Upper lobe of left lung (tissue), 4 donors: ENCODE data around the gene CMYA5.

Experiments used
- POLR2AphosphoS5 ChIP-seq, 2 donors: sonication (generic); formaldehyde crosslinking; IDR thresholded peaks; one replicate each; pipeline ENCODE4 v1.5.1; 2017; ENCODE audit warnings: antibody characterized with exemption in 2 of 2
- TF ChIP-seq, protein P1 (sequence below), 6 experiments: fragments of 450-650 bp in 4 of 6; fragments of 200-600 bp in 2 of 6; sonication (generic) in 2 of 6; IDR thresholded peaks; one replicate each; pipeline ENCODE4 v1.5.1; 2016 to 2019; ENCODE audit warnings: antibody characterized with exemption in 6 of 6

DNA sequence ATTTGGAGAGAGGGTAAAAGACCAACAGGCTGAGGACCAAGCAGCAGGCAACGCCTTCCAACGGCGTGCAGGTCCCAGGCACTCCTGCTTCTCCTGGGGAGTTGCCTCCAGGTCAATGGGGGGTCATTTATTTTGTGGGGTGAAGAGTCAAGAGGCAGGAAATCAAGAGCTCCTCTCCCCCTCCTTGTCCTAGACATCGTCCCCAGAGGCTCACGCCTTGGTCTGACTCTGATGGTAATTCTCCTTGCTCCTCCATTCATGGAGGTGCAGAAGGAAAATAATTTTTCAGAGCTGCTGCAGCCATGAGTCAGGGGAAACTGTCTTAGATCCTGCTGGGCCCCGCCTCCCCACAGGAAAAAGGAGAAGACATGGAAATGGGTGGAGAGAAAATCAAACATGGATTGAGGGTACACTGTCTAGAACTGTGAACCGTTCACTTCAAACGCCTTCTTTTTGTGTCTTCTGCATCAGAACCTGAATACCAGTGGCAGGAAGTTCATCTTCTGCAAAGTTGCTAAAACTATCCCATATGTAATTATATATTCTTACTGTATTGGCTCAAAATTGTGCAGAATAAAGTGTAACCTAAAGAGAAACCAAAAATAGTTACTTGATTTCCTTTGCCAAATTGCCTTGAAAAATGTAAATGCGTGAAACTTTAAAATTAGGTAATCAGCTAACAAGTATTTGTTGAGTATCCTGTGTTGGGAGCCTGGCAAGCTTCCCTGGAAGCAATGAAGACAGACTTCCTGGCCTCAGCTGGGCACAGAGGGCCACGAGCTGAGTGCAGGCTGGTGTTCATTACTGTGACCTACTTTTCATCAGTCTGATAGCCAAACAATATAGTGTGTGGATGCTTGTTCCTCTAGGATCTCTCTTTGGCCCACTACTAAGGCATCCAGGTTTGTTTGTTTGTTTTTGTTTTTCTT lies 142.0 kb downstream of the CMYA5 start:
- TF ChIP-seq, protein P1, sequence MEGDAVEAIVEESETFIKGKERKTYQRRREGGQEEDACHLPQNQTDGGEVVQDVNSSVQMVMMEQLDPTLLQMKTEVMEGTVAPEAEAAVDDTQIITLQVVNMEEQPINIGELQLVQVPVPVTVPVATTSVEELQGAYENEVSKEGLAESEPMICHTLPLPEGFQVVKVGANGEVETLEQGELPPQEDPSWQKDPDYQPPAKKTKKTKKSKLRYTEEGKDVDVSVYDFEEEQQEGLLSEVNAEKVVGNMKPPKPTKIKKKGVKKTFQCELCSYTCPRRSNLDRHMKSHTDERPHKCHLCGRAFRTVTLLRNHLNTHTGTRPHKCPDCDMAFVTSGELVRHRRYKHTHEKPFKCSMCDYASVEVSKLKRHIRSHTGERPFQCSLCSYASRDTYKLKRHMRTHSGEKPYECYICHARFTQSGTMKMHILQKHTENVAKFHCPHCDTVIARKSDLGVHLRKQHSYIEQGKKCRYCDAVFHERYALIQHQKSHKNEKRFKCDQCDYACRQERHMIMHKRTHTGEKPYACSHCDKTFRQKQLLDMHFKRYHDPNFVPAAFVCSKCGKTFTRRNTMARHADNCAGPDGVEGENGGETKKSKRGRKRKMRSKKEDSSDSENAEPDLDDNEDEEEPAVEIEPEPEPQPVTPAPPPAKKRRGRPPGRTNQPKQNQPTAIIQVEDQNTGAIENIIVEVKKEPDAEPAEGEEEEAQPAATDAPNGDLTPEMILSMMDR (IDR thresholded peaks at IDR 0.05) = no peak
- no peak for TF ChIP-seq POLR2AphosphoS5 (IDR thresholded peaks at IDR 0.05)
